ENCODE data around the gene SPOP. TPM values are rescaled to one million over a fixed set of nuclear protein-coding genes. Genes with fewer than 3 reads are reported as not detected.

The SPOP gene
- total and polyA plus RNA-seq, 2 of the 4 experiments (the other 2 are of a cell fraction), result 24.9 to 47.5 TPM

DNA sequence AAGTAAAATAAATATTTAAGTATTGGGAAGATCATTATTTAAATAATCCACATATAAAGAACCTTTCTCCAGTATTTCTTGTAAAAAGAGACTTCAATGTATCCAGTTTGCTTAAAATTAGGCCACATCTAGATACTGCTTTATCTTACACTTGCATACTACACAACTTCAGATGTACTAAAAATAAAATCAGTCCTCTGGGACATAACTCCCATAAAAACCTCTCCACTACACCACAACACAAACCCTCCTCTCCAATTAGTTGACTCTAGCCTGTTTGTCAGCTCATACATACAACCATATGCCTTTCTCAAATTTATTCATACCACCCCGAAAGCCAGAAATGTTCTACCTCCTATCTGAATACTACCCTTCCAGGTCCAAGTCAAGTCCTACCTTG, 21.6 kb downstream of the SPOP start:
- Histone ChIP-seq H3K56ac (ENCODE audit: extremely low read depth, insufficient read depth, low read length) (no peak overlapping the region), H2AK5ac (ENCODE audit: low read depth, low read length) (no peak overlapping the region), H3K4me2 (ENCODE audit: low read depth, low read length) (no peak overlapping the region), H3K14ac (replicated peaks; ENCODE audit: low read depth, low read length) (no peak overlapping the region), H3K4me3 (ENCODE audit: insufficient read depth, low read depth, low read length) (no peak overlapping the region), H3K27me3 (ENCODE audit: control insufficient read depth, insufficient read depth, low read length) (no peaks in the 10 kb centered on the region), H2BK120ac (ENCODE audit: low read depth, low read length) (no peak overlapping the region), H2AK9ac (replicated peaks; ENCODE audit: low read depth, low read length, poor library complexity) (no peak overlapping the region), H3K79me1 (ENCODE audit: low read depth in 1 of 2, low read length in 2 of 2) (peaks cover 22 to 37% of the 10 kb centered on the region in 2 experiments), H3K9me3 (ENCODE audit: control insufficient read depth, insufficient read depth, low read length) (no peaks in the 10 kb centered on the region), H3K4me1 (ENCODE audit: control insufficient read depth, insufficient read depth, low read length) (no peaks in the 10 kb centered on the region), H4K20me1 (ENCODE audit: insufficient read depth, low read length) (peaks cover 15% of the 10 kb centered on the region; the same call in 1 of the 2 replicates), H4K5ac (ENCODE audit: low read depth, low read length) (no peak overlapping the region), H2BK15ac (ENCODE audit: low read depth, low read length) (no peak overlapping the region), H3K18ac (ENCODE audit: low read depth, low read length) (no peak overlapping the region), H3K9ac (ENCODE audit: low read depth, low read length) (no peak overlapping the region), H3K36me3 (ENCODE audit: control insufficient read depth, insufficient read depth, low read length) (peaks cover 4% of the 10 kb centered on the region), H3K9me1 (ENCODE audit: insufficient read depth, low read length) (0 out of 2 replicates have a peak, but pooled peaks cover 8% of the 10 kb centered on the region), H4K8ac (ENCODE audit: low read depth in 2 of 2, low read length in 2 of 2) (no peak overlapping the region), H3K4ac (ENCODE audit: low read depth, low read length) (no peak overlapping the region), H3K27ac (ENCODE audit: insufficient read depth, low read length) (no peak overlapping the region), H4K91ac (ENCODE audit: insufficient read depth, low read depth, low read length) (no peak overlapping the region), H3K23ac (ENCODE audit: low read depth, low read length) (no peak overlapping the region), H2BK5ac (ENCODE audit: low read depth, low read length, poor library complexity, severe bottlenecking) (no peak overlapping the region), H2BK20ac (ENCODE audit: low read depth, low read length) (no peak overlapping the region), H2AFZ (replicated peaks; ENCODE audit: low read length, poor library complexity) (no peak overlapping the region)
- ChIA-PET POLR2A (ENCODE audit: unreplicated experiment) (no interaction called here), CTCF (interaction anchor here (0.6 kb wide), 1 partner anchor 15 kb away, joined by 3 read pairs; no protein-coding TSS in a partner anchor)
- in situ Hi-C loops (cut with MboI; ENCODE audit: low sequenced_read_pairs), result no loop called here
- no peak for ATAC-seq (ENCODE audit: low read depth)
- TF ChIP-seq CEBPB (IDR thresholded peaks at IDR 0.05; ENCODE audit: low read depth, low read length), result no peak
- no peak for TF ChIP-seq FOS (IDR thresholded peaks at IDR 0.05; ENCODE audit: low read depth, low read length)
- TF ChIP-seq RCOR1 (IDR thresholded peaks at IDR 0.05; ENCODE audit: insufficient replicate concordance, low read length), result no peak
- TF ChIP-seq POLR2A (IDR thresholded peaks at IDR 0.05; ENCODE audit: low read depth, low read length), result no peak
- no peak for TF ChIP-seq MAFK (IDR thresholded peaks at IDR 0.05; ENCODE audit: low read depth, low read length)
- no peak for DNase-seq
- 78% methylated on average over 1 of the region's 1 CpG; no CpG with 5 or more reads in 1 of the 2 experiments for WGBS, 2 experiments (ENCODE audit: extremely low coverage in 2 of 2, insufficient read length in 1 of 2)
- intact Hi-C loops (cut with micrococcal nuclease), result no loop called here
- no TSS peak for BruUV-seq (replicated peaks)
- dilution Hi-C loops (cut with HindIII; ENCODE audit: low sequenced_read_pairs, unreplicated experiment), result no loop called here
